ENCODE data around the gene ADD1.

The ADD1 gene

DNA sequence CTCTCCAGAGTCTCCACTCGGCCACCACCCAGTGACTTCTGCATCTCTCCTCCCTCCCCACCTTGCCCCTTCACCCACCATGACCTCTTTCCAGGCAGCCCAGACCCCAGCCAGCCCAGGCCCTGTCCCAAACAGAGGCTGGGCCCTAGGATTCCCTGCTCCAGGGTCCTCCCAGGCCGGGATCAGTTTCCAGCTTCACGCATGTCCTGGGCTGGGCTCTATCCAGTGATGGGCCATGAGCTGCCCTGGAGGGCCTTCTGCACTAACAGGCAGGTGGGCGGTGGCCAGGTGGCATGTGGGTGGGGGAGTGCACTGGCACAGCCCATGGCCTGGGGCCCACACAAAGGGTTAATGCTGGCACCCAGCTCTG is 20.4 kb upstream of the ADD1 start:
- no peak for DNase-seq (ENCODE audit: low spot score)
- peak overlapping the region; percentile 72; the same call in 1 of the 2 replicates for H3K27ac ChIP-seq
- ChIA-PET CTCF (no interaction called here), POLR2A (ENCODE audit: low non-redundant PET) (no interaction called here)
- TF ChIP-seq, protein P1, sequence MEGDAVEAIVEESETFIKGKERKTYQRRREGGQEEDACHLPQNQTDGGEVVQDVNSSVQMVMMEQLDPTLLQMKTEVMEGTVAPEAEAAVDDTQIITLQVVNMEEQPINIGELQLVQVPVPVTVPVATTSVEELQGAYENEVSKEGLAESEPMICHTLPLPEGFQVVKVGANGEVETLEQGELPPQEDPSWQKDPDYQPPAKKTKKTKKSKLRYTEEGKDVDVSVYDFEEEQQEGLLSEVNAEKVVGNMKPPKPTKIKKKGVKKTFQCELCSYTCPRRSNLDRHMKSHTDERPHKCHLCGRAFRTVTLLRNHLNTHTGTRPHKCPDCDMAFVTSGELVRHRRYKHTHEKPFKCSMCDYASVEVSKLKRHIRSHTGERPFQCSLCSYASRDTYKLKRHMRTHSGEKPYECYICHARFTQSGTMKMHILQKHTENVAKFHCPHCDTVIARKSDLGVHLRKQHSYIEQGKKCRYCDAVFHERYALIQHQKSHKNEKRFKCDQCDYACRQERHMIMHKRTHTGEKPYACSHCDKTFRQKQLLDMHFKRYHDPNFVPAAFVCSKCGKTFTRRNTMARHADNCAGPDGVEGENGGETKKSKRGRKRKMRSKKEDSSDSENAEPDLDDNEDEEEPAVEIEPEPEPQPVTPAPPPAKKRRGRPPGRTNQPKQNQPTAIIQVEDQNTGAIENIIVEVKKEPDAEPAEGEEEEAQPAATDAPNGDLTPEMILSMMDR (conservative IDR thresholded peaks at IDR 0.05; ENCODE audit: low read depth): no peak

DNA sequence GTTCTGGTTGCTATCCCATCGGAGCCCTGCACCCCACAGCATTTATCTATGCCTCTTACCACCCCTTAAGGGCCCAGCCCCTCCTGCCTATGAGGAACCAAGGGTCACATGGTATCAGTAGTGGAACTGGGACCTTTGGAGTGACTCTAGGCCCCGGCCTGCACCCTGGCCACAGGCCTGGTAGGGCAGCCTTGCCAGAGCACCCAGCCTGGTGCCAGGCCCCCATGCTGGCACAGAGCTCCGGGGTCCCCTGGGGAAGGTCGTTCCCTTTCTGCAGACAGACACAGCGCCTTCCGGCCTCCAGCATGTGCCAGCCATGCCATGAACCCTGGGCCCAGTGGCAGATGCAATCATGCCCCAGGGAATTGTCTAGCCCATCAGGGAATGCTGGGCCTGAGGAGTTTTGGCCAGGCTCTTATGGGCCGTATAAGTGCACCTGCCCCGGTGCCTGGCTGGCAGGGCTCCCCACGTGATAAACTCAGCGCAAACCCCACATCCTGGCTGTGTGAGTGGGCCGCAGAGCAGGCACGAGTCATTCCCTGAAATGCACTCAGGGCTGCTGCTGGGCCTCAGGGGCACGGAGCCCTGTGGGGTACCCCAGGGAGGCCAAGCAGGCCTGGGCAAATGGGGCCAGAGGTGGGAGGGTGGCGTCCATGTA is 19.8 kb upstream of the ADD1 start:
- CTCF ChIA-PET: no interaction called here
- POLR2A ChIA-PET (ENCODE audit: low non-redundant PET): no interaction called here
- peak overlapping the region; percentile 72 for H3K27ac ChIP-seq
- DNase-seq (ENCODE audit: low spot score): no peak
- TF ChIP-seq, protein P1 (conservative IDR thresholded peaks at IDR 0.05; ENCODE audit: low read depth): no peak

DNA sequence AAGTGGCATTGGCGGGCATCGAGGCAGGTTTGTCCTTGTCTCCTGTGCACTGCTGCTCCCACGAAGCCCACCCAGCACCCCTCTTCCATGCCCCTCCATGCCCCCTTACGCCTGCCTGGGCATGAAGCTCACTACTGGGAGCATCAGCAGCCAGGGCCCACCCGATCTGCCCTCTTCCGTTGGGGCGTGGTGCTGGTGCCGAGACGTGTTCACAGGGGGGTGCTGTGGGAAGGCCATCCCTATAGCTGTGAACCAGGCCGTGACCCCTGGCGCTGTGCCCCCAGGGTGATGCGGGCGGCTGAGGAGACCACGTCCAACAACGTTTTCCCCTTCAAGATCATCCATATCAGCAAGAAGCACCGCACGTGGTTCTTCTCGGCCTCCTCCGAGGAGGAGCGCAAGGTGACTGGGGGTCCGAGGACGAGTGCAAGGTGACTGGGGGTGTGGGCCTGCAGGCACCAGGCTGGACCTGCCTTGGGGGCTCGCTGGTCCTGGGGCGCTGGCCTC is 19.3 kb upstream of the ADD1 start:
- peak overlapping the region; percentile 72 for H3K27ac ChIP-seq
- CTCF ChIA-PET: no interaction called here
- POLR2A ChIA-PET (ENCODE audit: low non-redundant PET): no interaction called here
- TF ChIP-seq, protein P1 (conservative IDR thresholded peaks at IDR 0.05; ENCODE audit: low read depth): no peak
- DNase-seq (ENCODE audit: low spot score): no peak

DNA sequence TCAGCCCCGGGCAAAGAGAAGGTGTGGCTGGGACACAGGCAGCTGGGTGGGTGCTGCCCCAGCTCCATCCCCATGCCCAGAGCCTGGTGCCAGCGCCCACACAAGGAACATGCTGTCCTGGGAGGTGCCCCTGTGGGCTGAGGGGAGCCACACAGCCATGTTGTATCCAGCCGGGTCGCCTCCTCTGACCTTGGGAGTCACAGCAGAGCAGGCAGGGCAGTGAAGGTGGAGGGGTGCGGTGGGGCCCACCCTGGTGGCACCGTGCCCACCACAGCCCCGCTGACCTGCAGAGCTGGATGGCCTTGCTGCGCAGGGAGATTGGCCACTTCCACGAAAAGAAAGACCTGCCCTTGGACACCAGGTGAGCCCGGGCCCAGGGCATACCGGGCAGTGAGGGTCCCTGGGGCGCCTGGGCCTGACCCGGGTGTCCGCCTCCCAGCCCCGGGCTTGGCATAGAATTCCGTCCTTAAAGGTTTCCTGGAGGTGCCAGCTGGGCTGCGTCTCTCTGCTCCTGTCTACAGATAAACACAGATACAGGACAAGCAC is 18.7 kb upstream of the ADD1 start:
- TF ChIP-seq, protein P1 (conservative IDR thresholded peaks at IDR 0.05; ENCODE audit: low read depth): no peak
- H3K27ac ChIP-seq: peak overlapping the region; percentile 72
- ChIA-PET CTCF (no interaction called here), POLR2A (ENCODE audit: low non-redundant PET) (no interaction called here)
- no peak for DNase-seq (ENCODE audit: low spot score)

DNA sequence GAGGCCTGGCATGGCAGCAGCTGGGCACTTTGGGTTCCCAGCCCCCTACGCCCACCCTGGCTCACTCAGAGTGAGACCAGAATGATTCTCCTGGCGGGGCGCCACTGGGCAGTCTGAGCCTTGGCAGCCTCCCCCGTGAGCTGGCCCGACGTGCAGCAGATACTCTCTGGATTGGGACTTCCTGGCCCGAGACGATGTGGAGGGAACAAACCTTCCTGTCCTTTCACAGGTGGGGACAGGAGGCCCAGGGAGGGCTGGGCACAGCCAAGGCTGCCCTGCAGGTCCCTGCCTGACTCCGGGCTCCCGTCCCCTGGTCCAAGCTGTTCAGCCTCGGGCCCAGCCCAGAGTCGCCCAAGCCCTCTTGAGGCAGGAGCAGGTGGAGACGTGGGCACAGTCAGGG is 17.9 kb upstream of the ADD1 start:
- CTCF ChIA-PET: no interaction called here
- TF ChIP-seq, protein P1 (conservative IDR thresholded peaks at IDR 0.05; ENCODE audit: low read depth): no peak
- POLR2A ChIA-PET (ENCODE audit: low non-redundant PET): no interaction called here
- H3K27ac ChIP-seq: peak overlapping the region; percentile 72
- DNase-seq (ENCODE audit: low spot score): no peak

DNA sequence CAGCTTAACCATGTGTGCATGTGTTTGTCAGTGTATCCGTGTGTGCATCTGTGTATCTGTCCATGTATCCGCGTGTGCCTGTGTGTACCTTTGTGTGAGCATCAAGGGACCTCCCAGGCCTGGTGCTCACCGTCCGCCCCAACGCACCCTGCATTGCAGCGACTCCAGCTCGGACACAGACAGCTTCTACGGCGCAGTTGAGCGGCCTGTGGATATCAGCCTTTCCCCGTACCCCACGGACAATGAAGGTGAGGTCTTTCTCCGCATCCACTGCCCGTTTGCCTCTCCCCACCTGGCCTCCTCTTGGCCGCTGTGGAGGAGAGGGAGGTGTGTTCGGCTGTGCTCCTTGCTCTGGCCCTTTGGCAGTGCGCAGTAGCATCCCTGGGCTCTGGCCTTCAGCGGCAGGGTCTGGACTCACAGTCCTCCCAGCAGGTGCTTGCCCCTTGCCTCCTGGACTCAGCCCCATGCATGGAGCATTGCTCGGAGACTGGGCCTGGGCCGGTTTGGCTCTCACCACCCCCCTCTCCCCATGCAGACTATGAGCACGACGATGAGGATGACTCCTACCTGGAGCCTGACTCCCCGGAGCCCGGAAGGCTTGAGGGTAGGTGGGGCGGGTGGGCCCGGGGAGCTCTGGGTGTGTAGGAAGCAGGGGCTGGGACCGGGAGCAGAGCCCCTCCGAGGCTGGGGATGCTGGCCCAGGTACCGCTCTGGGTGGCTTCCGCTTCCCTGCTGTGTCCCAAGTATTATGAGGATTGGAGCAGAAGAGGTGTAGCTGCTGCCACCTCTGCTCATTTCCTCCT is 16.4 kb upstream of the ADD1 start:
- POLR2A ChIA-PET (ENCODE audit: low non-redundant PET): no interaction called here
- TF ChIP-seq, protein P1 (conservative IDR thresholded peaks at IDR 0.05; ENCODE audit: low read depth): no peak
- peak overlapping the region; percentile 9 for H3K27ac ChIP-seq
- CTCF ChIA-PET: no interaction called here
- DNase-seq (ENCODE audit: low spot score): no peak

All from RWPE1 (cell line).